Measurements from ENCODE around the gene TMEM255B.

- TF ChIP-seq CTCF (IDR thresholded peaks at IDR 0.05) (no peak), POLR2AphosphoS5 (IDR thresholded peaks at IDR 0.05) (no peak)
These were observed 87.0 kb downstream of the TMEM255B start for GRCh38 chr13:113845723-113846635.

All from prostate gland (tissue), 2 donors.